Measurements from ENCODE around the gene SMC1A.

DNA sequence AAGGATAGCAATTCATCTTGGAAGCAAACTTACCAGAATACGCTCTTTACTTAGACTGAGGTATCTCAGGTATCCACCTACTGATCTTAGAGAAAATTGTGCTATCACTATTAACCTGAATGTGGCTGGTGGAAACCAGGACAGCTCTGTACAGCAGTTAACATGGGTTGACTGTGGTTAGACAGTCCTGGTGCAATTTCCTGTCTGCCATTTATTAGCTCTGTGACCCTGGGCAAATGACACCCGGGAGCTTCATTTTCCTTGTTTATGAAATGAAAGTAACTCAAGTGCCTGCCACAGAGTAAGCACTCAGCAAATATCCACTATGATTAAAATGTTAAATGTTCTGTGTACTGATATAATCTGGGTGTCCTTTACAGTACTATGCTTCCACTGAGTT, 60.0 kb downstream of the SMC1A start:
- TF ChIP-seq, protein P1, sequence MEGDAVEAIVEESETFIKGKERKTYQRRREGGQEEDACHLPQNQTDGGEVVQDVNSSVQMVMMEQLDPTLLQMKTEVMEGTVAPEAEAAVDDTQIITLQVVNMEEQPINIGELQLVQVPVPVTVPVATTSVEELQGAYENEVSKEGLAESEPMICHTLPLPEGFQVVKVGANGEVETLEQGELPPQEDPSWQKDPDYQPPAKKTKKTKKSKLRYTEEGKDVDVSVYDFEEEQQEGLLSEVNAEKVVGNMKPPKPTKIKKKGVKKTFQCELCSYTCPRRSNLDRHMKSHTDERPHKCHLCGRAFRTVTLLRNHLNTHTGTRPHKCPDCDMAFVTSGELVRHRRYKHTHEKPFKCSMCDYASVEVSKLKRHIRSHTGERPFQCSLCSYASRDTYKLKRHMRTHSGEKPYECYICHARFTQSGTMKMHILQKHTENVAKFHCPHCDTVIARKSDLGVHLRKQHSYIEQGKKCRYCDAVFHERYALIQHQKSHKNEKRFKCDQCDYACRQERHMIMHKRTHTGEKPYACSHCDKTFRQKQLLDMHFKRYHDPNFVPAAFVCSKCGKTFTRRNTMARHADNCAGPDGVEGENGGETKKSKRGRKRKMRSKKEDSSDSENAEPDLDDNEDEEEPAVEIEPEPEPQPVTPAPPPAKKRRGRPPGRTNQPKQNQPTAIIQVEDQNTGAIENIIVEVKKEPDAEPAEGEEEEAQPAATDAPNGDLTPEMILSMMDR (IDR thresholded peaks at IDR 0.05), result no peak
- TF ChIP-seq ZFX (IDR thresholded peaks at IDR 0.05; ENCODE audit: borderline replicate concordance), result no peak

Measured in 22Rv1 (cell line).